PFSK-1 (cell line): ENCODE data around the gene CSTF2T.

Experiments
- FOXP2 ChIP-seq: optimal IDR thresholded peaks from 2 replicates; pipeline ENCODE3; 2011; ENCODE audit warnings: borderline replicate concordance, control low read depth, inconsistent platforms; ENCODE audit not compliant: insufficient read depth; ENCODE audit errors: extremely low read length, extremely low read depth
- POLR2AphosphoS5 ChIP-seq: IDR thresholded peaks from 2 replicates; pipeline ENCODE4 v1.6.1; 2012; ENCODE audit warnings: low read depth, mild to moderate bottlenecking, control low read depth, low read length, moderate library complexity
- REST ChIP-seq, 2 experiments: IDR thresholded peaks; 2 replicates each; pipeline versions ENCODE4 v1.6.1 to v1.8.0; 2011 to 2012; ENCODE audit warnings: low read depth in 2 of 2, low read length in 2 of 2, control low read depth in 1 of 2, inconsistent platforms in 1 of 2, mild to moderate bottlenecking in 1 of 2, moderate library complexity in 1 of 2; ENCODE audit not compliant: insufficient read depth in 1 of 2
- SIN3A ChIP-seq: IDR thresholded peaks from 2 replicates; pipeline ENCODE4 v1.6.1; 2012; ENCODE audit warnings: mild to moderate bottlenecking, low read length, moderate library complexity, borderline replicate concordance; ENCODE audit not compliant: insufficient read depth
- TAF1 ChIP-seq: IDR thresholded peaks from 2 replicates; pipeline ENCODE4 v1.6.1; 2012; ENCODE audit warnings: low read length, control low read depth, borderline replicate concordance; ENCODE audit not compliant: insufficient read depth

GRCh38 chr10:51700228-51700817 lies 928 bp upstream of the CSTF2T start:
- TF ChIP-seq SIN3A (no peak), REST (IDR thresholded peaks at IDR 0.05; ENCODE audit: insufficient read depth in 1 of 2, low read depth in 2 of 2, low read length in 2 of 2) (no peak), POLR2AphosphoS5 (no peak), TAF1 (no peak), FOXP2 (no peak)
